Peyer's patch (tissue), 4 donors: ENCODE results near the gene VWC2L. TPM values are rescaled to one million over a fixed set of nuclear protein-coding genes. Genes with fewer than 3 reads are reported as not detected.

Experiments
- DNase-seq, 3 donors: peaks; one replicate each; pipeline ENCODE4 v3.0.0-alpha.2; 2017 to 2019
- H3K27ac ChIP-seq, 4 donors: fragments of 200-600 bp; sonication (generic); one replicate each; pipeline ENCODE4 v1.5.1; 2016 to 2019
- H3K27me3 ChIP-seq, 2 donors: fragments of 200-600 bp; sonication (generic); one replicate each; pipeline ENCODE4 v1.5.1; 2019
- H3K36me3 ChIP-seq, 3 donors: fragments of 200-600 bp; sonication (generic); one replicate each; pipeline ENCODE4 v1.5.1; 2016 to 2019
- H3K4me1 ChIP-seq, 4 donors: fragments of 200-600 bp; sonication (generic); one replicate each; pipeline ENCODE4 v1.5.1; 2016 to 2019
- H3K4me3 ChIP-seq, 4 donors: fragments of 200-600 bp; sonication (generic); 1 replicate in 3 of 4; 2 replicates in 1 of 4; pipeline ENCODE4 v1.5.1; 2016 to 2019; ENCODE audit warnings: mild to moderate bottlenecking in 1 of 4
- H3K9me3 ChIP-seq, 4 donors: fragments of 200-600 bp; sonication (generic); one replicate each; pipeline ENCODE4 v1.5.1; 2016 to 2019; ENCODE audit warnings: mild to moderate bottlenecking in 1 of 4
- CTCF ChIP-seq, 6 experiments: fragments of 450-650 bp in 4 of 6; fragments of 200-600 bp in 2 of 6; sonication (generic) in 1 of 6; IDR thresholded peaks; one replicate each; pipeline ENCODE4 v1.5.1; 2017 to 2019; ENCODE audit warnings: antibody characterized with exemption in 6 of 6, mild to moderate bottlenecking in 3 of 6, moderate library complexity in 1 of 6
- POLR2A ChIP-seq, 2 donors: fragments of 450-650 bp; IDR thresholded peaks; one replicate each; pipeline ENCODE4 v1.5.1; 2017; ENCODE audit warnings: antibody characterized with exemption in 2 of 2, mild to moderate bottlenecking in 2 of 2, moderate library complexity in 2 of 2
- total RNA-seq, 4 donors: library from RNA; depleted of rRNA; stranded (reverse); fragments of >200 nt; gene quantifications; one replicate each; pipeline ENCODE4 v1.1.0, GENCODE V29; 2016

The VWC2L gene
- total RNA-seq, 4 donors from 2014 or later, result not detected

- no peaks in the 10 kb centered on the region for H3K9me3 ChIP-seq
- H3K4me3 ChIP-seq, result no peak overlapping the region
- no peaks in the 10 kb centered on the region for H3K4me1 ChIP-seq
- no peaks in the 10 kb centered on the region for H3K27me3 ChIP-seq
- no peak overlapping the region for H3K27ac ChIP-seq
- no peak for DNase-seq
- TF ChIP-seq POLR2A (IDR thresholded peaks at IDR 0.05), result no peak
- H3K36me3 ChIP-seq, result no peaks in the 10 kb centered on the region
Observed at GRCh38 chr2:214569419-214570035, 158.7 kb downstream of the VWC2L start.

GRCh38 chr2:214574084-214574781 is 163.4 kb downstream of the VWC2L start:
- H3K36me3 ChIP-seq, result no peaks in the 10 kb centered on the region

GRCh38 chr2:214575030-214575429 is 164.2 kb downstream of the VWC2L start:
- no peak for DNase-seq
- Histone ChIP-seq H3K4me3 (no peak overlapping the region), H3K27ac (no peak overlapping the region), H3K36me3 (no peaks in the 10 kb centered on the region), H3K9me3 (no peaks in the 10 kb centered on the region), H3K4me1 (no peaks in the 10 kb centered on the region), H3K27me3 (no peaks in the 10 kb centered on the region)
- TF ChIP-seq POLR2A (IDR thresholded peaks at IDR 0.05), result no peak
- no peak for TF ChIP-seq CTCF (IDR thresholded peaks at IDR 0.05)

More at GRCh38 chr2:214574084-214574781, 163.4 kb downstream of the VWC2L start:
- H3K4me3 ChIP-seq, result no peak overlapping the region
- TF ChIP-seq CTCF (IDR thresholded peaks at IDR 0.05) (no peak), POLR2A (IDR thresholded peaks at IDR 0.05) (no peak)
- no peaks in the 10 kb centered on the region for H3K27me3 ChIP-seq
- no peaks in the 10 kb centered on the region for H3K4me1 ChIP-seq
- no peak overlapping the region for H3K27ac ChIP-seq
- no peaks in the 10 kb centered on the region for H3K9me3 ChIP-seq
- DNase-seq, result no peak

- Histone ChIP-seq H3K9me3 (no peaks in the 10 kb centered on the region), H3K4me1 (no peaks in the 10 kb centered on the region), H3K36me3 (no peaks in the 10 kb centered on the region), H3K27me3 (no peaks in the 10 kb centered on the region), H3K27ac (no peak overlapping the region), H3K4me3 (no peak overlapping the region)
- TF ChIP-seq POLR2A (IDR thresholded peaks at IDR 0.05) (no peak), CTCF (IDR thresholded peaks at IDR 0.05) (no peak)
- no peak for DNase-seq
Observed at GRCh38 chr2:214575465-214575864, 164.6 kb downstream of the VWC2L start.

DNA sequence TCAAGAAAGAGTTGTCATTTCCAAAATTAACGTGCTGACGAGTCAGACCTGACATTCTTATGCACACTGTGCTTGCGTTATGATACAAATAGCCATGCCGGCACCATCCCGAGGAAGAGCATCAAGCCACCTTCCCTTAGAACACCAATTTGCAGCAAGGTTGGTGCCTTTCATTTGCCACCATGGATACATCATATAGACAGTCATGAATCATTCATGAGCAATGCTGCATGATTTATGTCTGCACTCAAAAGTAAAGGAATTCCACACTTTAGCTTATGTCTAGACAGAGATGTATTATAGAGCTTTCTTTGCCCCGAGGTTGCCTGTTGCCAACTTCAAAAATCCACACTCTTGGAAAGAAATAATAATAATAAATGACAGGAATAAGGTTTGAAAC is 166.9 kb downstream of the VWC2L start:
- no peaks in the 10 kb centered on the region for H3K4me1 ChIP-seq
- DNase-seq, result no peak
- TF ChIP-seq CTCF (IDR thresholded peaks at IDR 0.05) (no peak), POLR2A (IDR thresholded peaks at IDR 0.05) (no peak)

GRCh38 chr2:214578442-214578841 is 167.6 kb downstream of the VWC2L start:
- H3K27me3 ChIP-seq, result no peaks in the 10 kb centered on the region
- TF ChIP-seq POLR2A (IDR thresholded peaks at IDR 0.05) (no peak), CTCF (IDR thresholded peaks at IDR 0.05) (no peak)
- no peak overlapping the region for H3K27ac ChIP-seq
- H3K9me3 ChIP-seq, result no peaks in the 10 kb centered on the region
- no peaks in the 10 kb centered on the region for H3K4me1 ChIP-seq
- H3K36me3 ChIP-seq, result no peaks in the 10 kb centered on the region
- H3K4me3 ChIP-seq, result no peak overlapping the region
- no peak for DNase-seq

More for the DNA sequence above, 166.9 kb downstream of the VWC2L start:
- no peak overlapping the region for H3K27ac ChIP-seq
- no peak overlapping the region for H3K4me3 ChIP-seq
- H3K36me3 ChIP-seq, result no peaks in the 10 kb centered on the region
- no peaks in the 10 kb centered on the region for H3K9me3 ChIP-seq
- no peaks in the 10 kb centered on the region for H3K27me3 ChIP-seq
